OCI-LY7 (cell line): ENCODE measurements around the gene BCL2L14.

ENCODE experiments used
- CTCF ChIP-seq: fragments of 200-600 bp; sonication (generic); conservative IDR thresholded peaks from 2 replicates; pipeline ENCODE4 v1.5.1; 2014; ENCODE audit warnings: mild to moderate bottlenecking, antibody characterized with exemption, low read length, moderate library complexity, mixed read lengths
- EZH2phosphoT487 ChIP-seq: fragments of 200-600 bp; sonication (generic); IDR thresholded peaks from 2 replicates; pipeline ENCODE4 v1.6.1; 2018; ENCODE audit warnings: low read depth, borderline replicate concordance, mild to moderate bottlenecking, mixed run types, antibody characterized with exemption, low read length, moderate library complexity, mixed read lengths

- TF ChIP-seq CTCF = no peak
- TF ChIP-seq EZH2phosphoT487 = no peak
Measured at GRCh38 chr12:12115514-12115913, 44.8 kb downstream of the BCL2L14 start.
